ENCODE data around the gene SOX30. TPM values are rescaled to one million over a fixed set of nuclear protein-coding genes. Genes with fewer than 3 reads are reported as not detected.

Gene SOX30
- total and polyA plus RNA-seq, 4 donors: under 0.01 to 0.21 TPM; not detected in 2

DNA sequence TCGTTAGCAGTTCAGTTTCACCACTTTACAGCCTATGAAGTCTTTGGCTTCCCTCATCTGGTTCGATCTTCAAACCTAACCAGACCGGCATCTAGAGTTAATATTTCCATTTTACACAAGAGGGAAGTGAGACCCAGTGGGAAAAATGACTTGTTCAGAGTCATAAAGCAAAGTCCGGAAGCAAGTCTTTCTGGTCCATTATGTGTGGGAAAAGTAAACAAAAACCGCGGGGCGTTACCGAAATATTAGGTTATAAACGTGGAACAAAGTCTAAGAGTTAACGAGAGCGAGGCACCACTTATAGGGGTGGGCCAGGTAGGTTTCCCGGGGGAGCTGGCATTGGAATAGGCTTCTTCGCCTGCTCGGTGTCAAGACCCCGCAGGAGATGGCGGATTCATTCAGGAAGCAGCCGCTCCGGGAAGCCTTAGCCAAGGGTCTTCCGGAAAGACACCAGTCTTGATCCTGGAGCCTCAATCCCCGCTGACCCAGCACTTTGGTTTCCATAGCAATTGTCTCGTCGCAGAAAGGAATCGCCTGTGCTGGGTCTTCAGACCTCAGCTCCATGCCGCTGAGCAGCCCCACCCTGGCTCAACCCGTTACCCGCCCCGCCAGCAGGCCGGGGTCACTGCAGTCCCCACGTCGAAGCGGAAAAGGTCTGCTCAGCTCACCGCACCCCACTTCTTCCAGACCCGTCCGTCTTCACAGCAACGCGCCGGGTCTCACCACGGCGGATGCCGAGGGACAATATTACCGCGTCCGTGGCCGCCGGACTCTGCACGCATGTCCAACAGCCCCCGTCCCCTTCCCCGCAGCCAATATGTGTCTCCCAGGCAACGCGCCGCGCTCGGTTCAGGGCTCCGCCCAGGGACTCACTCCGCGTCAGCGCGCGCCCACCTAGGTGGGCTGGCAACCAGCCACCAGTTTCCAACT lies 18.7 kb upstream of the SOX30 start, which contains the start of gene C5orf52:
Gene C5orf52 (plus strand): TSS at position 872 of the 930 bp plus-strand sequence. CDS start 82 bp downstream, outside the sequence.
- H3K27me3 ChIP-seq (ENCODE audit: control insufficient read depth in 4 of 4, insufficient read depth in 4 of 4, low read length in 3 of 4): no peaks in the 10 kb centered on the region
- H3K9ac ChIP-seq (ENCODE audit: low read depth in 1 of 2, low read length in 2 of 2): peak within 1 kb of the TSS in 1 of 2 donors; percentile 17
- DNase-seq (ENCODE audit: low spot score): peak; percentile 42
- H3K4me3 ChIP-seq (ENCODE audit: low read depth in 1 of 3, low read length in 3 of 3): peak within 1 kb of the TSS; percentile 61 to 69 (median 62)
- no peaks in the 10 kb centered on the region for H3K9me3 ChIP-seq (ENCODE audit: control insufficient read depth in 4 of 4, low read length in 3 of 4)
- H3K27ac ChIP-seq (ENCODE audit: low read depth in 1 of 2, low read length in 2 of 2): no peak within 1 kb of the TSS
- no peaks in the 10 kb centered on the region for H3K36me3 ChIP-seq (ENCODE audit: control insufficient read depth in 4 of 4, insufficient read depth in 3 of 4, low read depth in 1 of 4, low read length in 3 of 4)
- TF ChIP-seq RXRA (IDR thresholded peaks at IDR 0.05) (peak in 1 of 2 donors; percentile 18), HNF4G (IDR thresholded peaks at IDR 0.05) (no peak), SP1 (IDR thresholded peaks at IDR 0.05) (peak; percentile 10), FOXA1 (IDR thresholded peaks at IDR 0.05) (no peak), JUND (IDR thresholded peaks at IDR 0.05) (peak in 1 of 2 donors; percentile 49), HNF4A (conservative IDR thresholded peaks at IDR 0.05) (peak; percentile 63 to 70)
- 2% methylated on average over 59 of the region's 59 CpGs for WGBS
- peaks cover 2 to 12% (median 9%) of the 10 kb centered on the region in 4 donors for H3K4me1 ChIP-seq (ENCODE audit: control insufficient read depth in 4 of 4, insufficient read depth in 4 of 4, low read length in 3 of 4)

DNA sequence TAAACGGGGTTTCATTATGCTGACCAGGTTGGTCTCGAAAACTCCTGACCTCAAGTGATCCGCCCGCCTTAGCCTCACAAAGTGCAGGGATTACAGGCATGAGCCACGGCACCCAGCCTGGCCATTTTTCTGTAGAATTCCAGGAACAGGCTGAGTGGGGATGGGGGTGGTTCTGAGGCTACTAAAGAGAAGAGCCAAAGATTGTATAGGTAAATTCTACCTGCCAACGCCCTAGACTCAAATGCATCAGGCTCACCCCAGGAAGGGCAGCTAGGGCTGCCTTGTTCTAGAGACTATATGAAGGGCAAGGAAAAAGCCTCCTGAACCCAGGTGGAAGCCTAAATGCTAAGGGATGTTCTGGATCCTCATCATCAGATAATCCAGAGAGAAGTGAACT lies 17.5 kb upstream of the SOX30 start:
- TF ChIP-seq YY1 (IDR thresholded peaks at IDR 0.05) (no peak), RXRA (IDR thresholded peaks at IDR 0.05) (no peak), HNF4G (IDR thresholded peaks at IDR 0.05) (no peak), RAD21 (IDR thresholded peaks at IDR 0.05) (no peak), NR2F2 (IDR thresholded peaks at IDR 0.05) (no peak), HNF4A (conservative IDR thresholded peaks at IDR 0.05) (no peak), FOXA1 (IDR thresholded peaks at IDR 0.05) (no peak), FOXA2 (IDR thresholded peaks at IDR 0.05) (no peak), EGR1 (IDR thresholded peaks at IDR 0.05; ENCODE audit: low read depth in 2 of 2) (no peak), TAF1 (conservative IDR thresholded peaks at IDR 0.05) (no peak)
- TF ChIP-seq, protein P1, sequence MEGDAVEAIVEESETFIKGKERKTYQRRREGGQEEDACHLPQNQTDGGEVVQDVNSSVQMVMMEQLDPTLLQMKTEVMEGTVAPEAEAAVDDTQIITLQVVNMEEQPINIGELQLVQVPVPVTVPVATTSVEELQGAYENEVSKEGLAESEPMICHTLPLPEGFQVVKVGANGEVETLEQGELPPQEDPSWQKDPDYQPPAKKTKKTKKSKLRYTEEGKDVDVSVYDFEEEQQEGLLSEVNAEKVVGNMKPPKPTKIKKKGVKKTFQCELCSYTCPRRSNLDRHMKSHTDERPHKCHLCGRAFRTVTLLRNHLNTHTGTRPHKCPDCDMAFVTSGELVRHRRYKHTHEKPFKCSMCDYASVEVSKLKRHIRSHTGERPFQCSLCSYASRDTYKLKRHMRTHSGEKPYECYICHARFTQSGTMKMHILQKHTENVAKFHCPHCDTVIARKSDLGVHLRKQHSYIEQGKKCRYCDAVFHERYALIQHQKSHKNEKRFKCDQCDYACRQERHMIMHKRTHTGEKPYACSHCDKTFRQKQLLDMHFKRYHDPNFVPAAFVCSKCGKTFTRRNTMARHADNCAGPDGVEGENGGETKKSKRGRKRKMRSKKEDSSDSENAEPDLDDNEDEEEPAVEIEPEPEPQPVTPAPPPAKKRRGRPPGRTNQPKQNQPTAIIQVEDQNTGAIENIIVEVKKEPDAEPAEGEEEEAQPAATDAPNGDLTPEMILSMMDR (IDR thresholded peaks at IDR 0.05; ENCODE audit: low read depth, low read length, missing input control): no peak
- TF ChIP-seq, protein P2, sequence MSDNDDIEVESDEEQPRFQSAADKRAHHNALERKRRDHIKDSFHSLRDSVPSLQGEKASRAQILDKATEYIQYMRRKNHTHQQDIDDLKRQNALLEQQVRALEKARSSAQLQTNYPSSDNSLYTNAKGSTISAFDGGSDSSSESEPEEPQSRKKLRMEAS (IDR thresholded peaks at IDR 0.05): no peak
- TF ChIP-seq, protein P3, sequence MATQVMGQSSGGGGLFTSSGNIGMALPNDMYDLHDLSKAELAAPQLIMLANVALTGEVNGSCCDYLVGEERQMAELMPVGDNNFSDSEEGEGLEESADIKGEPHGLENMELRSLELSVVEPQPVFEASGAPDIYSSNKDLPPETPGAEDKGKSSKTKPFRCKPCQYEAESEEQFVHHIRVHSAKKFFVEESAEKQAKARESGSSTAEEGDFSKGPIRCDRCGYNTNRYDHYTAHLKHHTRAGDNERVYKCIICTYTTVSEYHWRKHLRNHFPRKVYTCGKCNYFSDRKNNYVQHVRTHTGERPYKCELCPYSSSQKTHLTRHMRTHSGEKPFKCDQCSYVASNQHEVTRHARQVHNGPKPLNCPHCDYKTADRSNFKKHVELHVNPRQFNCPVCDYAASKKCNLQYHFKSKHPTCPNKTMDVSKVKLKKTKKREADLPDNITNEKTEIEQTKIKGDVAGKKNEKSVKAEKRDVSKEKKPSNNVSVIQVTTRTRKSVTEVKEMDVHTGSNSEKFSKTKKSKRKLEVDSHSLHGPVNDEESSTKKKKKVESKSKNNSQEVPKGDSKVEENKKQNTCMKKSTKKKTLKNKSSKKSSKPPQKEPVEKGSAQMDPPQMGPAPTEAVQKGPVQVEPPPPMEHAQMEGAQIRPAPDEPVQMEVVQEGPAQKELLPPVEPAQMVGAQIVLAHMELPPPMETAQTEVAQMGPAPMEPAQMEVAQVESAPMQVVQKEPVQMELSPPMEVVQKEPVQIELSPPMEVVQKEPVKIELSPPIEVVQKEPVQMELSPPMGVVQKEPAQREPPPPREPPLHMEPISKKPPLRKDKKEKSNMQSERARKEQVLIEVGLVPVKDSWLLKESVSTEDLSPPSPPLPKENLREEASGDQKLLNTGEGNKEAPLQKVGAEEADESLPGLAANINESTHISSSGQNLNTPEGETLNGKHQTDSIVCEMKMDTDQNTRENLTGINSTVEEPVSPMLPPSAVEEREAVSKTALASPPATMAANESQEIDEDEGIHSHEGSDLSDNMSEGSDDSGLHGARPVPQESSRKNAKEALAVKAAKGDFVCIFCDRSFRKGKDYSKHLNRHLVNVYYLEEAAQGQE (IDR thresholded peaks at IDR 0.05): no peak
- TF ChIP-seq, protein P4, sequence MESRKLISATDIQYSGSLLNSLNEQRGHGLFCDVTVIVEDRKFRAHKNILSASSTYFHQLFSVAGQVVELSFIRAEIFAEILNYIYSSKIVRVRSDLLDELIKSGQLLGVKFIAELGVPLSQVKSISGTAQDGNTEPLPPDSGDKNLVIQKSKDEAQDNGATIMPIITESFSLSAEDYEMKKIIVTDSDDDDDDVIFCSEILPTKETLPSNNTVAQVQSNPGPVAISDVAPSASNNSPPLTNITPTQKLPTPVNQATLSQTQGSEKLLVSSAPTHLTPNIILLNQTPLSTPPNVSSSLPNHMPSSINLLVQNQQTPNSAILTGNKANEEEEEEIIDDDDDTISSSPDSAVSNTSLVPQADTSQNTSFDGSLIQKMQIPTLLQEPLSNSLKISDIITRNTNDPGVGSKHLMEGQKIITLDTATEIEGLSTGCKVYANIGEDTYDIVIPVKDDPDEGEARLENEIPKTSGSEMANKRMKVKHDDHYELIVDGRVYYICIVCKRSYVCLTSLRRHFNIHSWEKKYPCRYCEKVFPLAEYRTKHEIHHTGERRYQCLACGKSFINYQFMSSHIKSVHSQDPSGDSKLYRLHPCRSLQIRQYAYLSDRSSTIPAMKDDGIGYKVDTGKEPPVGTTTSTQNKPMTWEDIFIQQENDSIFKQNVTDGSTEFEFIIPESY (IDR thresholded peaks at IDR 0.05): no peak
- TF ChIP-seq, protein P5, sequence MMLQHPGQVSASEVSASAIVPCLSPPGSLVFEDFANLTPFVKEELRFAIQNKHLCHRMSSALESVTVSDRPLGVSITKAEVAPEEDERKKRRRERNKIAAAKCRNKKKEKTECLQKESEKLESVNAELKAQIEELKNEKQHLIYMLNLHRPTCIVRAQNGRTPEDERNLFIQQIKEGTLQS (IDR thresholded peaks at IDR 0.05): no peak
- H3K27me3 ChIP-seq (ENCODE audit: control insufficient read depth in 4 of 4, insufficient read depth in 4 of 4, low read length in 3 of 4): no peaks in the 10 kb centered on the region
- H3K9ac ChIP-seq (ENCODE audit: low read depth in 1 of 2, low read length in 2 of 2): no peak overlapping the region
- H3K4me1 ChIP-seq (ENCODE audit: control insufficient read depth in 4 of 4, insufficient read depth in 4 of 4, low read length in 3 of 4): peaks cover 2 to 12% (median 9%) of the 10 kb centered on the region in 4 donors
- 83% methylated on average over 6 of the region's 6 CpGs for WGBS
- no peaks in the 10 kb centered on the region for H3K36me3 ChIP-seq (ENCODE audit: control insufficient read depth in 4 of 4, insufficient read depth in 3 of 4, low read depth in 1 of 4, low read length in 3 of 4)
- no peak overlapping the region for H3K27ac ChIP-seq (ENCODE audit: low read depth in 1 of 2, low read length in 2 of 2)
- no peak overlapping the region for H3K4me3 ChIP-seq (ENCODE audit: low read depth in 1 of 3, low read length in 3 of 3)
- no peak for DNase-seq (ENCODE audit: low spot score)
- no peaks in the 10 kb centered on the region for H3K9me3 ChIP-seq (ENCODE audit: control insufficient read depth in 4 of 4, low read length in 3 of 4)

Data from liver (tissue), 9 donors.